Epithelial cell of esophagus (primary cell): ENCODE measurements around the gene FAM204A.

Experiments
- DNase-seq: peaks from one replicate; pipeline ENCODE4 v3.0.0; 2010; ENCODE audit warnings: low read depth
- H3K4me3 ChIP-seq: 2 replicates; pipeline ENCODE4 v1.5.1; 2011; ENCODE audit warnings: mild to moderate bottlenecking, low read length, control low read depth
- TF ChIP-seq, protein P1 (sequence below): IDR thresholded peaks from 2 replicates; pipeline ENCODE4 v1.5.1; 2011; ENCODE audit warnings: low read depth, mild to moderate bottlenecking, low read length, control low read depth, inconsistent platforms; ENCODE audit not compliant: insufficient read depth; ENCODE audit errors: missing control alignments

The FAM204A gene

DNA sequence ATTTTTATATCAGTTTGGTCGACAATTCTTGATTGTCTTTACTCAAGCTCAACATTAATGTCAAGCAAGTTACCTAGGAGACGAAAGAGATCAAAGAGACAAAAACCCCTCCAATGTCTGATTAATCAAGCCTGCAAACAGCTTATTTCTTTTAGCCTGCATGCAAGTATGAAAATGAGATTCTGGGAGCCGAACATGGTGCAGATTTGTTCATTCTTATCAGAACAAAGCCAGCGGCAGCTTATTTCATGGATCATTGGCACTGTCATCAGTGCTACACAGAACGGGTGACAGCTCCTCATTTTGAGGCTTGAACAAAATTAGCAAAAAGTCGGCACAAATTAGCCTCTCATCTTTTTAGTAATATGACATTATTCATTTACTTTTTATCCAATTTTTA is 26.5 kb downstream of the FAM204A start:
- no peak overlapping the region for H3K4me3 ChIP-seq
- TF ChIP-seq, protein P1, sequence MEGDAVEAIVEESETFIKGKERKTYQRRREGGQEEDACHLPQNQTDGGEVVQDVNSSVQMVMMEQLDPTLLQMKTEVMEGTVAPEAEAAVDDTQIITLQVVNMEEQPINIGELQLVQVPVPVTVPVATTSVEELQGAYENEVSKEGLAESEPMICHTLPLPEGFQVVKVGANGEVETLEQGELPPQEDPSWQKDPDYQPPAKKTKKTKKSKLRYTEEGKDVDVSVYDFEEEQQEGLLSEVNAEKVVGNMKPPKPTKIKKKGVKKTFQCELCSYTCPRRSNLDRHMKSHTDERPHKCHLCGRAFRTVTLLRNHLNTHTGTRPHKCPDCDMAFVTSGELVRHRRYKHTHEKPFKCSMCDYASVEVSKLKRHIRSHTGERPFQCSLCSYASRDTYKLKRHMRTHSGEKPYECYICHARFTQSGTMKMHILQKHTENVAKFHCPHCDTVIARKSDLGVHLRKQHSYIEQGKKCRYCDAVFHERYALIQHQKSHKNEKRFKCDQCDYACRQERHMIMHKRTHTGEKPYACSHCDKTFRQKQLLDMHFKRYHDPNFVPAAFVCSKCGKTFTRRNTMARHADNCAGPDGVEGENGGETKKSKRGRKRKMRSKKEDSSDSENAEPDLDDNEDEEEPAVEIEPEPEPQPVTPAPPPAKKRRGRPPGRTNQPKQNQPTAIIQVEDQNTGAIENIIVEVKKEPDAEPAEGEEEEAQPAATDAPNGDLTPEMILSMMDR = no peak
- no peak for DNase-seq

DNA sequence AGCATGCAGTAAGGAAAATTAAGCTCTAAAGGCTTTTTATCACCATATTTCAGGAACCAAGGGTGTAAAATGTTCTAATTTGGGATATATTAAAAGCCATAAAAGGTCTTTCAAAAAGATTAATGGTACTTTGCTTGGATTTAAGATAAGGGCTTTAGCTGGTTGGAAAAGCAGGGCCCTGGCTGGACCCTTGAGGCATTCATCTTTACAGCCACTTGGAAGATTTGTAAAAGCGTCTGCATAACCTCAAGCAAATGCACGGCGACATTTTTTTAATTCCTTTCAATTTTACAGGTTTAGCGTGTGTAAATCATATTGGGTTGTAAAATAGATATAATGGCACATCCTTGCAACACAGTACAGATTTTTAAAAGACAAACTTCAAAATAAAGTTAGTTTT is 27.2 kb downstream of the FAM204A start:
- H3K4me3 ChIP-seq = no peak overlapping the region
- no peak for DNase-seq
- TF ChIP-seq, protein P1 = no peak

DNA sequence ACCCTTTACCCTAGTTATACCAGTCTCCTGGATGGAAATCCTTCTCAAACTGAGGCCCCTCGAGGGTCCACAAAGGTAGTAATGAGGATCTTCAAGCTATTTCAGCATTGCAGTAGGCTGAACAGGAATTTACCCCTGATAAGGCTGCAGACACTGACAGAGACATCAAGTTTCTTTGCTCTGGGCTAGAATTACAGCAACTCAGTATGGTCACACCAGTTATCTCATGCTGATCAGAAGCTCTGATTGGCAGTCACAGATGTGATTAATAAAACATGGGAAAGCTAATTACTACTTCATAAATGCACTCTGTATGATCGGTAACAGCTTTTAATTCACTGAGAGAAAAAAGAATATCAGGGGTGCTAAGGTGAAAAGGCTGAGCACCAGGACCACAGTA is 30.6 kb downstream of the FAM204A start:
- no peak for DNase-seq
- TF ChIP-seq, protein P1 = no peak
- H3K4me3 ChIP-seq = no peak overlapping the region

DNA sequence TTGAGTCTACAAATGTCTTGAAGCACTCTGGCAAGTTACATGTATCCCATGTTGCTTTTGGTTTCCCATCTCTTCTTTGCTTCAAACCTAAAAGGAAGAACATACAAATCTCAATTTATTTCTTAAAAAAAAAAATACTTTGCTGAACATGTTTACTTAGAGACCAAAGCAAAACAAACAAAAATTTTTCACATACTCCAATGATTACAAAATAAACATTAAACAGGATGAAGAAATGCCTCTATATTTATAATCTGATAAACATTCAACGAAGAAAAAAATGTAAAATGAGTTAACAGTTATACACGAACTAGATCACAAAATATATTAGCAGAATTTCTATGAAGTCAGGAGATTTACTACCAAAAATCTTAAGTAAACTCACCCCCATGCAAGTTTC is 31.3 kb downstream of the FAM204A start:
- DNase-seq = no peak
- TF ChIP-seq, protein P1 = no peak
- no peak overlapping the region for H3K4me3 ChIP-seq

DNA sequence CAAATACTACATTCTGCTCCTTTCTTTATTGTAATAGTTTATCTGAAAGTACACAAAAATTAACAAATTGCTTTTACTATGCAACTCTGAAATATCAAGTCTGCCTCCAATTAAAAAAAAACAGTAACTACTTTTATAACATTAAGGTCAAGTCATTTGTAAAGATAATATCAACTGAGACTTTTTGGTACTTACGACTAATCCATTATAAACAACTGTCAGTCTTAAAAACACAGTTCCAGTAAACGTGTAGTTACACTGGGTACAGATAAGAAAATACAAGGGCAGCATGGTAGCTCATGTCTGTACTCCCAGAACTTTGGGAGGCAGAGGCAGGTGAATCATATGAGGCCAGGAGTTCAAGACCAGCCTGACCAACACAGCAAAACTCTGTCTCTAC is 32.2 kb downstream of the FAM204A start:
- no peak overlapping the region for H3K4me3 ChIP-seq
- DNase-seq = no peak
- TF ChIP-seq, protein P1 = no peak

DNA sequence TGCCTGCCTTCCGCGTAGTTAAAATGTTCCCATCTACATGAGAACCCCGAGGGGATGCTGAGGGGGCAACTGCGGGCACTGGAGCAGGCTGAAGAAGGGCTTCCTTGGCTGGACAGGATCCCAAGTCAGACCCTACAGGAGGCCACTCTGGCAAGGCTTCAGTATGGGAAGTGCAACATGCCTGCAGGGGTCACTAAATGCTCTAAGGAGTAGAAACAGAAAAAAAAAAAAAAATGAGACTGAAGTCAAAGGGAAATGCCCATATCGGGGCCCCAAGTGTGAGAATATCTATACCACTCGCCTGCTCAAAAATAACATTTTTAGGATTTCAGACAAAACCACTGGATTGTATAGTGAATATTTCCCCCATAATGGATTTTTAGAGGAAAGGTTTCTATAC is 33.5 kb downstream of the FAM204A start:
- no peak for DNase-seq
- no peak overlapping the region for H3K4me3 ChIP-seq
- TF ChIP-seq, protein P1 = no peak

DNA sequence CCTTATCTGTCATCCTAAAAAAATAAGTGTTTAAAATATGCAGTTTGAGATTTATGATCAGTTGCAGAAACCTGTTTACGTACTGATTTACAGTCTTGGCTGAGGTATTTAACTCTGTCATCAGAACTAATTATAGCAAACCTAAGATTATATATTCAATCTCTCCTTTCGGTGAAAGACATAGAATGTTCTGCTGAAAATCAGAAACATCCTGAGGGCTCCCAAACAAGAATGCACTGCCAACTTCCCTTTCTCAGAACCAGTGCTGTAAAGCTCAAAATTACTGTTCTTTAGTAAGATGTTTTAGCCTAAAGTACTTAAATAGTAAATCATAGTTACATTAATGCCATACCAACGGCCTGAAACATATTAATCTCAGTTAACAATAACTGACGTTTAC is 34.3 kb downstream of the FAM204A start:
- no peak for DNase-seq
- no peak overlapping the region for H3K4me3 ChIP-seq
- TF ChIP-seq, protein P1 = no peak
